ENCODE results near the gene CENPS.
"Not testable (repeated sequence)": the region's sequence is repeated elsewhere in the genome, so short reads cannot be mapped to it uniquely, and the experiment has no call there.

Gene CENPS

GRCh38 chr1:10456048-10456447 lies 25.8 kb downstream of the CENPS start:
- FAIRE-seq: no peak

DNA sequence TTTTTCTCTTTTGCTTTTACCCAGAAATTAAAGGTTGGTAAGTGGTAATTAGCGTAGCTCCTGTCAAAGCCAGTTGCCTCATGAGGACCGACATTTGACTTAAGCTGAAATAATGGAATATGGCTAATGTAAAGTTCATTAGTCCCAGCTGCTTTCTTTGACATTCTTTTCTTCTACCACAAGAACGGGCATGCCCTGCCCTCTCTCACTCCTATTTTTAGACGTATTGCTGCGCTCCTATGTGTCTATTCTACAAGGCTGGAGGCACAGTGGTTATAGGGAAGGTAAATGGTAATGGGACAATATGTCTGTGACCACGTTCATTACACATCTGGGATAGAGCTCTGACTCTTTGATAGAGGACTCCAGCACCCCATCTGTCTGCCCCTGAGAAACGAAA lies 26.4 kb downstream of the CENPS start:
- no peak for FAIRE-seq

DNA sequence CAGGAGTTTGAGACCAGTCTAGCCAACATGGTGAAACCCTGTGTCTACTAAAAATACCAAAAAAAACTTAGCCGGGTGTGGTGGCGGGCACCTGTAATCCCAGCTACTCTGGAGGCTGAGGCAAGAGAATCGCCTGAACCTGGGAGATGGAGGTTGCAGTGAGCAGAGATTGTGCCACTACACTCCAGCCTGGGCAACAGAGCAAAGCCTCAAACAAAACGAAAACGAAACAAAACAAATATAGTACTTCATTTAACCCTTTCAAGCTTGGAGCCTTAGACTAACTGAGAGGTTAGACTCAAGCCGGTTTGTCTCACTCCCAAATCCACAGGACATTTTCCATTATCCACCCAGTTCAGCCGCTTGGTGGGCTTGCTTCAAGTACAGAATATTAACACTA lies 27.2 kb downstream of the CENPS start:
- FAIRE-seq: not testable (repeated sequence)

DNA sequence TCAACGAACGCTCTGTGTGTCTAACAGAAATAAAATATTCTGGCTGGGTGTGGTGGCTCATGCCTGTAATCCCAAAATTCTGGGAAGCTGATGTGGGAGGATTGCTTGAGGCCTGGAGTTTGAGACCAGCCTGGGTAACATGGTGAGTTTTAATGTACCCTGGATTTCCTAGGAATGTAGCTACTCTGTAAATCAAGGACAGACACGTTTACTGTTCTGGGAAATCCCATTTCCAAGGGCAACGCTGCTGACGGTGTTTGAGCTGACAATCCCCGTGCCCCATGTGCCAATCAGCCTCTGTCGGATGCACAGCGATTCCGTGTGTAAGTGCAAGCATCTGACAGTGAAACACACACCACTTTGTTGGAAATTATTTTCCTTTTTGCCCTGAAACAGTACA lies 27.6 kb downstream of the CENPS start:
- FAIRE-seq: no peak

DNA sequence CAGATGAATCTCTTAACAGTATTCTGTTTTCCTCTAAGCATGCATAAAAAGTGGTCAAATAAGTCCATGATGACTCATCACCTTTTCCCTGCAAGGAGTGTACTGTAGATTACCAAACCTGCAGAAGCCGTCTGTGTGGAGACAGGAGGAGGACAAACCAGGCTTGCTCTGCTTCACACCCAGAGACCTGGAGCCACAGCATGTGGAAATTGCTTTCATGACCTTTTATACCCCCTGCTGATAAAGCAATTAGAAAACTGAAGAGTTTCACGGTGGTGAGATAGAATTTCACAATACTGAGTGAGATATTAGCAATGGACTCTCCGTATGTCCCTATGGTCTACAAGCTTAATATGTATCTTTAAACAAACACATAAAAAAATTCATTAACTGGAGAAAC lies 29.0 kb downstream of the CENPS start:
- FAIRE-seq: no peak

DNA sequence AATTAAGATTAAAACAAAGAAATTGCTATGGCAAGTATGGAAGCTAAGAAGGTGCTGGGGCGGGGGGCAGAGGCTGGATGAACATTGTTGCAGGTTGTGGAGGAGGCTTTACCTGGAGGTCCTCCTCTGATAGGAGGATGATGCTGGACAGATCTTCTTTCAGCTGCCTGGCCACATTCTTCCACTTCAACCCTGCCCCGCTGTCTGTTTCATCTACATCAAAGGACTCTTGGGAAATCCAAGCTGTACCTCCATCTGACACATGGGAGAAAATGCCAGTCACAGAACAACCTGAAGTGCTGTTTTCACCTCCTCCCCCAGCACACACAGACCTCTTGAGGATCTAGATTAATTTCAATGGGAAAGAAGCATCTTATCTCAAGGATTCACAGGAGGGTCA lies 36.8 kb downstream of the CENPS start:
- FAIRE-seq: no peak

GRCh38 chr1:10470043-10470442 lies 39.8 kb downstream of the CENPS start:
- FAIRE-seq: no peak

DNA sequence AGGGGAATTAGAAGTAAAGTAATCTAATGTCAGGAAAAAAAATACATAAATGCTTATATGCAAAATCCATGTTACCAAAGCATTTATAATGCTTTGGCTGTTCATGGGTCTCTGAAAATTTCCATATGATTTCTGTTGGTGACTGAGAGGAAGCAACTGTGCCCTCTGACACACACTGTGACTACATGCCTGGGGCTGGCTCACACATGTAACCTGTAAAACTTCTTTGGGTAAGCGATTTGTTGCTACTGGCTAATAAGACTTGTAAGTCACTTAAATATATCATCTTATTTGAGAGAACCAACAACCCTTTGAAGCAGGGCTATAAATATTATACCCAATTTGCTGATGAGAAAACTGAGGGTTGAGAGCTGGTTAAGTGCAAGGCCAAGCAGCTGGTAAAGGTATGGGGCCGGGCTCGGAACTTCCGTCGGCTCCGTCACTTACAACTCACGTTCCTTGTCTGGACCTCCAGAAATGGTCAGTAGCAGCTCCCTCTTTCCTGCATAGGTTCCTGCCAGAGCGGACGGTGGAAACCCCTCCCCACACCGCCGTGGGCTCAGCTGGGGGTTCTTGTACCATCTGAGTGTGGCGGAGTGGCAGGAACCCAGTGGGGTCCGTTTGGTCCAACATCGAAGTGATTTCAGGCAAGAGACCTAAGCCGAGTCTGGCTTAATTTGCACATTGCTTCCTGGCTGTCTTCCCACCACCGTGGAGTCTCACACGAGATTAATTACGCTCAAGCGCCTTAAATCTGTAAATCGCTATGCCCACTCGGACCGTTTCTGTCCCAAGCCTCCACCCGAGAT lies 41.4 kb downstream of the CENPS start:
- FAIRE-seq: no peak

- no peak for FAIRE-seq
Observed at GRCh38 chr1:10472220-10473144, 42.2 kb downstream of the CENPS start, which contains the start of gene DFFA. Gene DFFA, minus strand, starts transcription at chr1:10472529. Its CDS starts 71 bp downstream, at chr1:10472458.

GRCh38 chr1:10473145-10473765 lies 43.0 kb downstream of the CENPS start:
- FAIRE-seq: no peak

GRCh38 chr1:10474309-10474612 lies 44.0 kb downstream of the CENPS start:
- FAIRE-seq: not testable (repeated sequence)

DNA sequence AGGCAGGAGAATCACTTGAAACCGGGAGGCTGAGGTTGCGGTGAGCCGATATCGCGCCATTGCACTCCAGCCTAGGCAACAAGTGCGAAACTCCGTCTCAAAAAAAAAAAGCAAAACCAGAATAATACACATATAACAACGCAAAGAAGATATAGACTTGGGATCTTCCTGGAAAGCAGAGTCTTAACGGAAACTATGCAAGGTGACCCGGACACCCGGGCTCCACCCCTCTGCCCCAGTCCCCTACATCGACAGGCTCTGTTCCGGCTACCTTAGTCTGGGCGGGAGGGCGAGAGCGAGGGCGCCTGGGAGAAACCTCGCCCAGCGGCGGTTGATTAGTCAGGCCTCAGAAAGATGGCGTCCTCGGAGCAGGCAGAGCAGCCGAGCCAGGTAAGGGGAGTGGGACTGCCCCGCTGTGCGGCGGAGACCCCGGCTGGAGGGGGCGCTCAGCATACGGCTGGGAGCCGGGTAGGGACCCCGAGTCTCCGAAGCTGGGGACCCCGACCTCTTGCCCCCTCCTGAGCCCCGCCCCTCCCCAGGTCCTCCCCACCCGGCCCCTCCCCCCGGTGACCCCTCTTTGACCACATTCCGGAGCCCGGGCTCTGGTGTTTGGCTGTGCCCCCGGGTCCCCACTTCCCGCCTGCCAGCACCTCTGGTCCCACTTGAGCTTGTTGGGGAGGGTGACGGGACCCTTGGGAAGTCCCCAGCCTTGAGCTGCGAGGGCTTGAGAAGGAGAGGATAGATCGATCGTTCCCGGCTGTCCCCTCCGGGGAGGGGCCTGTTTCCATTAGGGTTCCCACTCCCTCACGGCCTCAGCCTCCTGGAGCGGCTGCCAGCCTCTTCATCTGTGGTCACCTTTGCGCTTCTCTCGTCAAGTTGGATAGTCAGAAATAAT lies 44.6 kb downstream of the CENPS start, which contains the start of gene PEX14:
Gene PEX14 (plus strand): TSS at position 338 of the 895 bp plus-strand sequence. CDS start 17 bp downstream, at position 355.
- FAIRE-seq: no peak

- no peak for FAIRE-seq
Observed at GRCh38 chr1:10475510-10475909, 45.3 kb downstream of the CENPS start.

GRCh38 chr1:10479296-10479695 lies 49.1 kb downstream of the CENPS start:
- FAIRE-seq: no peak

- FAIRE-seq: no peak
Observed at GRCh38 chr1:10480614-10481013, 50.4 kb downstream of the CENPS start.

DNA sequence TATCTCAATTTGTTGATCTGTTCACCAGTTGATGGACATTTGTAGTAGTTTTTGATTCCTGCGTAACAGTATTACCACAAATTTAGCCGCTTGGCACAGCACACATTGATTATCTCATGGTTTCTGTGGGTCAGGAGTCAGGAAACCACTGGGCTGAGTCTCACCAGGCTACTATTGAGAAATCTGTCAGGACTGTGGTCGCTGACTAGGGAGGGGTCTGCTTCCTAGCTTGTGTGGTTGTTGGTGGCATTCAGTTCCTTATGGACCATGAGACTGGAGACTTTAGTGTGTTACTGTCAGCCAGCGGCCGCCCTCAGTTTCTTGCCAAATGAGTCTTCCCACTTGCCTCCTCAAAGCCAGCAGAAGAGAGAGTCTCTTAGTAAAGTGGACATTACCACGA lies 54.3 kb downstream of the CENPS start:
- no peak for FAIRE-seq

DNA sequence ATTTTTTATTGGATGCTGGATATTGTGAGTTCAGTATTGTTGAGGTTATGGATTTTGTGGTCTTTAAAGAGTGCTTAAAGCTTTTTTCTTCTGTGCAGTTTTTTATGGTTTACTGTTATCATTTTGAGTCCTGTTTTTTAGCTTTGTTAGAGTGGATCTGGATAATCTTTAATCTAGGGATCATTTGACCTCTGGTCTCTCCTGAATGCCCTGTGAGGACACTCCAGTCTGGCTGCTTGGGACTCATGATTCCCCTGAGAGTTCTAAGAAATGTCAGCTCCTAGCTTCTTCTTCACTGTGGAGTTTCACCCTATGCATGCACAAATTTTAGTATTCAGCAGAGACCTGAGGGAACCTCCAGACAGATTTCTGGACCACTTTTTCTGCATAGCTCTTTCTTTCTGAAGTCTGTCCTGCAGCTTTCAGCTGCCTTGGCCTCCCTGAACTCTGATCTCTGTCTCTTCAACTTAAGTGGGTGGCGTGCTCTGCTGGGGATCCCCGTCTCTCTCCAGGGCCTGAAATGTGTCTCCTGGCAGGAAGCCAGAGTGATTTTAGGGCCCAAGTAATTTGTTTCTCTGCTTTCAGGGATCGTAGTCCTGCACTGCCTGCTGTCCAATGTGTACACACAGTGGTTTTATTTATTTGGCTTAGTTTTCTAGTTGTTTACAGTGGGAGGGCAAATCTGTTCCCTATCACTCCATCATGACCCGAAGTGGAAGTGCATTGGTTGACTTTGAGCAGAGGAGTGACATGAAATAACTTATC lies 59.2 kb downstream of the CENPS start:
- no peak for FAIRE-seq

DNA sequence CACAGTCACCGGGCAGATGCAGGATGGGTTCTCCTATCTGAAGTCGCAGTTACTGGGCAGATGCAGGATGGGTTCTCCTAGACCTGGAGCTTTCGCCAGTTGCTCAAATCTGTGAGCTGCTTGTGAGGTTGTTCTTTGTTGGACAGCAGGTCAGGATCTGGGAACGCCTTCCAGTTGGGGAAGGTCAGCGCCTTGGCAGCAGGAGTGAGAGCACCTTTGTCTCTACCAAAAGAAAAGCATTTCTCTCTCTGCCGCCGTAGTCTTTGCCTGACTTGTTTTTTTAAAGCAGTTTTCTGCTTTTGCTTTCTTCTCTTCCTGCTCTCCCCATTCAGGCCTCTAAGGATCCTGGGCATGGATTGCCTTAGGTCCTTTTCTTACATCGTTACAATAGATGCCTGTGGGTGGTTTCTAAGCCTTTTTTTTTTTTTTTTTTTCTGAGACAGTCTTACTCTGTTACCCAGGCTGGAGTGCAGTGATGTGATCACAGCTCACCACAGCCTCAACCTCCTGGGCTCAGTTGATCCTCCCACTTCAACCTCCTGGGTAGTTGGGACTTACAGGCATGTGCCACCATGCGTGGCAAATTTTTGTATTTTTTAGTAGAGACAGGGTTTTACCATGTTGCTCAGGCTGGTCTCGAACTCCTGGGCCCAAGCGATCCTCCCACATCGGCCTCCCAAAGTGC lies 60.2 kb downstream of the CENPS start:
- no peak for FAIRE-seq

Measured in colon (tissue), 2 donors.